Tibial nerve (tissue), 4 donors: ENCODE results near the gene KMT2C. TPM values are rescaled to one million over a fixed set of nuclear protein-coding genes. Genes with fewer than 3 reads are reported as not detected.

ENCODE experiments used
- DNase-seq, 2 donors: peaks; one replicate each; pipeline ENCODE4 v3.0.0-alpha.2; 2019; ENCODE audit warnings: low spot score in 2 of 2
- H3K27ac ChIP-seq, 4 donors: fragments of 200-600 bp; sonication (generic) in 3 of 4; one replicate each; pipeline ENCODE4 v1.5.1; 2017 to 2019; ENCODE audit warnings: mild to moderate bottlenecking in 1 of 4
- H3K27me3 ChIP-seq, 2 donors: fragments of 200-600 bp; sonication (generic) in 1 of 2; one replicate each; pipeline versions ENCODE4 v1.5.1 to v1.6.0; 2017 to 2019
- H3K36me3 ChIP-seq, 3 donors: fragments of 200-600 bp; sonication (generic); one replicate each; pipeline ENCODE4 v1.5.1; 2018 to 2019
- H3K4me1 ChIP-seq, 4 donors: fragments of 200-600 bp; sonication (generic) in 3 of 4; one replicate each; pipeline ENCODE4 v1.5.1; 2017 to 2019
- H3K4me3 ChIP-seq, 4 donors: fragments of 200-600 bp; sonication (generic) in 3 of 4; one replicate each; pipeline ENCODE4 v1.5.1; 2017 to 2019; ENCODE audit warnings: mild to moderate bottlenecking in 1 of 4, moderate library complexity in 1 of 4
- H3K9me3 ChIP-seq, 4 donors: fragments of 200-600 bp; sonication (generic) in 3 of 4; one replicate each; pipeline ENCODE4 v1.5.1; 2017 to 2019
- CTCF ChIP-seq, 5 experiments: fragments of 200-600 bp in 3 of 5; fragments of 450-650 bp in 2 of 5; sonication (generic) in 3 of 5; IDR thresholded peaks; one replicate each; pipeline ENCODE4 v1.5.1; 2016 to 2019; ENCODE audit warnings: antibody characterized with exemption in 5 of 5, mild to moderate bottlenecking in 3 of 5, moderate library complexity in 2 of 5
- EP300 ChIP-seq, 2 donors: sonication (generic); formaldehyde crosslinking; IDR thresholded peaks; one replicate each; pipeline ENCODE4 v1.6.1; 2017; ENCODE audit warnings: antibody characterized with exemption in 2 of 2, mild to moderate bottlenecking in 1 of 2
- POLR2A ChIP-seq, 2 donors: fragments of 450-650 bp; IDR thresholded peaks; one replicate each; pipeline ENCODE4 v1.6.1; 2017; ENCODE audit warnings: antibody characterized with exemption in 2 of 2, mild to moderate bottlenecking in 2 of 2, moderate library complexity in 2 of 2
- whole genome bisulfite sequencing, 2 donors: methylation state at CpG; one replicate each; pipeline ENCODE4 v1.1.5; 2018; 5-methylcytosine and 5-hydroxymethylcytosine counted together
- total RNA-seq, 4 donors: library from RNA; depleted of rRNA; stranded (reverse); fragments of >200 nt; gene quantifications; one replicate each; pipeline ENCODE4 v1.1.0, GENCODE V29; 2016

KMT2C gene
- total RNA-seq, 4 donors from 2014 or later = 63.2 to 86.1 (median 69.4) TPM

- Histone ChIP-seq H3K27me3 (no peaks in the 10 kb centered on the region), H3K4me3 (no peak overlapping the region), H3K9me3 (peaks cover 0 to 12% (median 2%) of the 10 kb centered on the region in 4 donors), H3K36me3 (peaks cover 0 to 72% (median 0%) of the 10 kb centered on the region in 3 donors), H3K4me1 (peaks cover 0 to 8% (median 0%) of the 10 kb centered on the region in 4 donors), H3K27ac (no peak overlapping the region)
- WGBS, 2 donors = 98% methylated on average over 3 of the region's 3 CpGs
- TF ChIP-seq EP300 (IDR thresholded peaks at IDR 0.05) (no peak), CTCF (IDR thresholded peaks at IDR 0.05) (no peak), POLR2A (IDR thresholded peaks at IDR 0.05) (no peak)
- DNase-seq = no peak
Measured at GRCh38 chr7:152351168-152351567, 84.6 kb downstream of the KMT2C start.

GRCh38 chr7:152347888-152348287 lies 87.9 kb downstream of the KMT2C start:
- Histone ChIP-seq H3K4me3 (no peak overlapping the region), H3K27me3 (no peaks in the 10 kb centered on the region), H3K9me3 (peaks cover 0 to 12% (median 2%) of the 10 kb centered on the region in 4 donors), H3K27ac (no peak overlapping the region), H3K36me3 (peaks cover 0 to 63% (median 0%) of the 10 kb centered on the region in 3 donors), H3K4me1 (peaks cover 0 to 2% (median 0%) of the 10 kb centered on the region in 4 donors)
- DNase-seq = no peak
- TF ChIP-seq CTCF (IDR thresholded peaks at IDR 0.05) = no peak
- TF ChIP-seq POLR2A (IDR thresholded peaks at IDR 0.05) = no peak
- no peak for TF ChIP-seq EP300 (IDR thresholded peaks at IDR 0.05)
- WGBS, 2 donors = 94 to 98% methylated on average over 2 of the region's 2 CpGs

DNA sequence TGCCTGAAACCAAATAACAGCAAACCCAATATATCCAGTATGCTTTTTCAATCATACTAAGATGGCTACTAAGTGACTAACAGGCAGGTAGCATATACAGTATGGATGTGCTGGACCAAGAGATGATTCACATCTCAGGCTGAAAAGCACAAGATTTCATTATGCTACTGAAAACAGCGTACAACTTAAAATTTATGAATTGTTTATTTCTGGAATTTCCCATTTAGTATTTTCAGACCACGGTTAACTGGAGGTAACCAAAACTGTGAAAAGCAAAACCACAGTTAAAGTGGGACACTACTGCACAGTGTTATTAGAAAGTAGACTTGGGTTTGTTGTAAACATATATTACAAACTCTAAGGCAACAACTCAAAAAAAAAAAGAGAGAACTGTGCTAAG lies 91.5 kb downstream of the KMT2C start:
- WGBS, 2 donors = 92 to 96% methylated on average over 2 of the region's 2 CpGs
- Histone ChIP-seq H3K4me3 (no peak overlapping the region), H3K36me3 (peaks cover 0 to 38% (median 0%) of the 10 kb centered on the region in 3 donors), H3K27me3 (no peaks in the 10 kb centered on the region), H3K4me1 (peaks cover 0 to 33% (median 9%) of the 10 kb centered on the region in 4 donors), H3K27ac (no peak overlapping the region), H3K9me3 (peaks cover 0 to 12% (median 2%) of the 10 kb centered on the region in 4 donors)
- no peak for DNase-seq
- TF ChIP-seq POLR2A (IDR thresholded peaks at IDR 0.05) (no peak), EP300 (IDR thresholded peaks at IDR 0.05) (no peak), CTCF (IDR thresholded peaks at IDR 0.05) (no peak)

- no peak overlapping the region for H3K4me3 ChIP-seq
- DNase-seq = no peak
- 91 to 92% methylated on average over 2 of the region's 2 CpGs for WGBS, 2 donors
- H3K27me3 ChIP-seq = no peaks in the 10 kb centered on the region
- TF ChIP-seq EP300 (IDR thresholded peaks at IDR 0.05) (no peak), POLR2A (IDR thresholded peaks at IDR 0.05) (no peak), CTCF (IDR thresholded peaks at IDR 0.05) (no peak)
- H3K27ac ChIP-seq = no peak overlapping the region
- H3K4me1 ChIP-seq = peaks cover 0 to 47% (median 9%) of the 10 kb centered on the region in 4 donors
- peaks cover 0 to 7% (median 2%) of the 10 kb centered on the region in 4 donors for H3K9me3 ChIP-seq
- peaks cover 0 to 24% (median 0%) of the 10 kb centered on the region in 3 donors for H3K36me3 ChIP-seq
Measured at GRCh38 chr7:152342796-152343195, 93.0 kb downstream of the KMT2C start.

GRCh38 chr7:152341914-152342236 lies 93.9 kb downstream of the KMT2C start:
- no peaks in the 10 kb centered on the region for H3K27me3 ChIP-seq
- H3K36me3 ChIP-seq = peaks cover 0 to 14% (median 0%) of the 10 kb centered on the region in 3 donors
- 88 to 96% methylated on average over 2 of the region's 2 CpGs for WGBS, 2 donors
- no peak for DNase-seq
- H3K27ac ChIP-seq = no peak overlapping the region
- H3K4me1 ChIP-seq = peaks cover 0 to 56% (median 12%) of the 10 kb centered on the region in 4 donors
- no peak for TF ChIP-seq POLR2A (IDR thresholded peaks at IDR 0.05)
- no peak for TF ChIP-seq EP300 (IDR thresholded peaks at IDR 0.05)
- no peak for TF ChIP-seq CTCF (IDR thresholded peaks at IDR 0.05)
- no peaks in the 10 kb centered on the region for H3K9me3 ChIP-seq
- no peak overlapping the region for H3K4me3 ChIP-seq
